H1 (cell line): ENCODE data around the gene OASL. TPM values are rescaled to one million over a fixed set of nuclear protein-coding genes. Genes with fewer than 3 reads are reported as not detected.

Experiments
- polyA plus RNA-seq, 7 experiments: library from polyadenylated mRNA; depleted of rRNA in 3 of 7; stranded (reverse) in 5 of 7; unstranded in 2 of 7; fragments of >200 nt in 5 of 7; fragments of 200-250 nt in 2 of 7; gene quantifications; 1 replicate in 5 of 7; 2 replicates in 1 of 7; 4 replicates in 1 of 7; pipeline versions ENCODE4 v1.2.1 to v1.2.3, GENCODE V29; 2011 to 2013; ENCODE audit warnings: missing spikeins in 2 of 7, mixed read lengths in 2 of 7
- total RNA-seq: library from RNA; stranded (reverse); fragmentation: NEBNext Ultra II Directional; extraction: Animal tissue kit (Norgen Biotek cat#: 25700); gene quantifications from 2 replicates; pipeline ENCODE4 v1.2.1, GENCODE V29; 2021
- TF ChIP-seq, protein P1 (sequence below): fragments of 300-600 bp; sonication (generic); IDR thresholded peaks from 2 replicates; pipeline ENCODE4 v1.7.1; 2012; ENCODE audit warnings: low read length, moderate library complexity, mild to moderate bottlenecking, inconsistent platforms; ENCODE audit not compliant: insufficient replicate concordance

OASL gene
- total and polyA plus RNA-seq, 2 of the 8 experiments (the other 6 are each of a cell fraction or from before 2014, with no cell fraction given): not detected

DNA sequence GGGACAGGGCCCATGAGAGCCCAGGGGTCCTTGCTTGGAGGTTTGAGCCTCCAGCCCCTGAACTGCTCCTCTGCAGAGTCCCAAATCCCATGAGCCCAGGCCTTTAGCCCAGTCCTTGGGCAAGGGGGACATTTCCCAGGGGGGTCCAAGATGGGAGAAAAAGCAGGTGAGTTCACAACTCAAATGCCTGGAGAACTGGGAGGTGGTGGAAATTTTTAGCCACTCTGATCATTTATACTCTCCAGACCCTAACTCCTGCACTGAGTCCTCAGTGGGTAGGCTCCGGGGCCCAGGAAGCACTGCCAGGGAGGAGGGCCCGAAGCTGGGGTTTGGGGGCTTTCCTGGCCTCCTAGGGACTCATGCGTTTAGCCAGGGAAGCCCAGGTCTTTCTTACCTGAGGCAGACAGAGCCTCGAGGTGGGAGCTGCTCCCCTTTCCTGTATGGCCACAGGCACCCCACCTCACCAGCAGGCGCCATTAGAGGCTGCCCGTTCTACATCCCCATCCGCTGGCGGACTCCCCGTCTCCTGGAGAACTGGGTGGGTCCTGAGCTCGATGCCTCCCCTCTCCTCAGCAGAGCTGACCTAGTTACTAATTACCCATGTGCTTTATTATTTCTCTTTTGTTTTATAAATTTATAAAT is 59.7 kb downstream of the OASL start (continued):
- TF ChIP-seq, protein P1, sequence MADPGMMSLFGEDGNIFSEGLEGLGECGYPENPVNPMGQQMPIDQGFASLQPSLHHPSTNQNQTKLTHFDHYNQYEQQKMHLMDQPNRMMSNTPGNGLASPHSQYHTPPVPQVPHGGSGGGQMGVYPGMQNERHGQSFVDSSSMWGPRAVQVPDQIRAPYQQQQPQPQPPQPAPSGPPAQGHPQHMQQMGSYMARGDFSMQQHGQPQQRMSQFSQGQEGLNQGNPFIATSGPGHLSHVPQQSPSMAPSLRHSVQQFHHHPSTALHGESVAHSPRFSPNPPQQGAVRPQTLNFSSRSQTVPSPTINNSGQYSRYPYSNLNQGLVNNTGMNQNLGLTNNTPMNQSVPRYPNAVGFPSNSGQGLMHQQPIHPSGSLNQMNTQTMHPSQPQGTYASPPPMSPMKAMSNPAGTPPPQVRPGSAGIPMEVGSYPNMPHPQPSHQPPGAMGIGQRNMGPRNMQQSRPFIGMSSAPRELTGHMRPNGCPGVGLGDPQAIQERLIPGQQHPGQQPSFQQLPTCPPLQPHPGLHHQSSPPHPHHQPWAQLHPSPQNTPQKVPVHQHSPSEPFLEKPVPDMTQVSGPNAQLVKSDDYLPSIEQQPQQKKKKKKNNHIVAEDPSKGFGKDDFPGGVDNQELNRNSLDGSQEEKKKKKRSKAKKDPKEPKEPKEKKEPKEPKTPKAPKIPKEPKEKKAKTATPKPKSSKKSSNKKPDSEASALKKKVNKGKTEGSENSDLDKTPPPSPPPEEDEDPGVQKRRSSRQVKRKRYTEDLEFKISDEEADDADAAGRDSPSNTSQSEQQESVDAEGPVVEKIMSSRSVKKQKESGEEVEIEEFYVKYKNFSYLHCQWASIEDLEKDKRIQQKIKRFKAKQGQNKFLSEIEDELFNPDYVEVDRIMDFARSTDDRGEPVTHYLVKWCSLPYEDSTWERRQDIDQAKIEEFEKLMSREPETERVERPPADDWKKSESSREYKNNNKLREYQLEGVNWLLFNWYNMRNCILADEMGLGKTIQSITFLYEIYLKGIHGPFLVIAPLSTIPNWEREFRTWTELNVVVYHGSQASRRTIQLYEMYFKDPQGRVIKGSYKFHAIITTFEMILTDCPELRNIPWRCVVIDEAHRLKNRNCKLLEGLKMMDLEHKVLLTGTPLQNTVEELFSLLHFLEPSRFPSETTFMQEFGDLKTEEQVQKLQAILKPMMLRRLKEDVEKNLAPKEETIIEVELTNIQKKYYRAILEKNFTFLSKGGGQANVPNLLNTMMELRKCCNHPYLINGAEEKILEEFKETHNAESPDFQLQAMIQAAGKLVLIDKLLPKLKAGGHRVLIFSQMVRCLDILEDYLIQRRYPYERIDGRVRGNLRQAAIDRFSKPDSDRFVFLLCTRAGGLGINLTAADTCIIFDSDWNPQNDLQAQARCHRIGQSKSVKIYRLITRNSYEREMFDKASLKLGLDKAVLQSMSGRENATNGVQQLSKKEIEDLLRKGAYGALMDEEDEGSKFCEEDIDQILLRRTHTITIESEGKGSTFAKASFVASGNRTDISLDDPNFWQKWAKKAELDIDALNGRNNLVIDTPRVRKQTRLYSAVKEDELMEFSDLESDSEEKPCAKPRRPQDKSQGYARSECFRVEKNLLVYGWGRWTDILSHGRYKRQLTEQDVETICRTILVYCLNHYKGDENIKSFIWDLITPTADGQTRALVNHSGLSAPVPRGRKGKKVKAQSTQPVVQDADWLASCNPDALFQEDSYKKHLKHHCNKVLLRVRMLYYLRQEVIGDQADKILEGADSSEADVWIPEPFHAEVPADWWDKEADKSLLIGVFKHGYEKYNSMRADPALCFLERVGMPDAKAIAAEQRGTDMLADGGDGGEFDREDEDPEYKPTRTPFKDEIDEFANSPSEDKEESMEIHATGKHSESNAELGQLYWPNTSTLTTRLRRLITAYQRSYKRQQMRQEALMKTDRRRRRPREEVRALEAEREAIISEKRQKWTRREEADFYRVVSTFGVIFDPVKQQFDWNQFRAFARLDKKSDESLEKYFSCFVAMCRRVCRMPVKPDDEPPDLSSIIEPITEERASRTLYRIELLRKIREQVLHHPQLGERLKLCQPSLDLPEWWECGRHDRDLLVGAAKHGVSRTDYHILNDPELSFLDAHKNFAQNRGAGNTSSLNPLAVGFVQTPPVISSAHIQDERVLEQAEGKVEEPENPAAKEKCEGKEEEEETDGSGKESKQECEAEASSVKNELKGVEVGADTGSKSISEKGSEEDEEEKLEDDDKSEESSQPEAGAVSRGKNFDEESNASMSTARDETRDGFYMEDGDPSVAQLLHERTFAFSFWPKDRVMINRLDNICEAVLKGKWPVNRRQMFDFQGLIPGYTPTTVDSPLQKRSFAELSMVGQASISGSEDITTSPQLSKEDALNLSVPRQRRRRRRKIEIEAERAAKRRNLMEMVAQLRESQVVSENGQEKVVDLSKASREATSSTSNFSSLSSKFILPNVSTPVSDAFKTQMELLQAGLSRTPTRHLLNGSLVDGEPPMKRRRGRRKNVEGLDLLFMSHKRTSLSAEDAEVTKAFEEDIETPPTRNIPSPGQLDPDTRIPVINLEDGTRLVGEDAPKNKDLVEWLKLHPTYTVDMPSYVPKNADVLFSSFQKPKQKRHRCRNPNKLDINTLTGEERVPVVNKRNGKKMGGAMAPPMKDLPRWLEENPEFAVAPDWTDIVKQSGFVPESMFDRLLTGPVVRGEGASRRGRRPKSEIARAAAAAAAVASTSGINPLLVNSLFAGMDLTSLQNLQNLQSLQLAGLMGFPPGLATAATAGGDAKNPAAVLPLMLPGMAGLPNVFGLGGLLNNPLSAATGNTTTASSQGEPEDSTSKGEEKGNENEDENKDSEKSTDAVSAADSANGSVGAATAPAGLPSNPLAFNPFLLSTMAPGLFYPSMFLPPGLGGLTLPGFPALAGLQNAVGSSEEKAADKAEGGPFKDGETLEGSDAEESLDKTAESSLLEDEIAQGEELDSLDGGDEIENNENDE: no peak
